ENCODE measurements around the gene CUL4A. TPM values are rescaled to one million over a fixed set of nuclear protein-coding genes. Genes with fewer than 3 reads are reported as not detected.

The CUL4A gene
- 82.9 and 126 TPM in 2 replicates for total RNA-seq

GRCh38 chr13:113209336-113209758 lies at the start of gene CUL4A:
Gene CUL4A (plus strand): TSS chr13:113209613. CDS start chr13:113209628, 15 bp downstream.

DNA sequence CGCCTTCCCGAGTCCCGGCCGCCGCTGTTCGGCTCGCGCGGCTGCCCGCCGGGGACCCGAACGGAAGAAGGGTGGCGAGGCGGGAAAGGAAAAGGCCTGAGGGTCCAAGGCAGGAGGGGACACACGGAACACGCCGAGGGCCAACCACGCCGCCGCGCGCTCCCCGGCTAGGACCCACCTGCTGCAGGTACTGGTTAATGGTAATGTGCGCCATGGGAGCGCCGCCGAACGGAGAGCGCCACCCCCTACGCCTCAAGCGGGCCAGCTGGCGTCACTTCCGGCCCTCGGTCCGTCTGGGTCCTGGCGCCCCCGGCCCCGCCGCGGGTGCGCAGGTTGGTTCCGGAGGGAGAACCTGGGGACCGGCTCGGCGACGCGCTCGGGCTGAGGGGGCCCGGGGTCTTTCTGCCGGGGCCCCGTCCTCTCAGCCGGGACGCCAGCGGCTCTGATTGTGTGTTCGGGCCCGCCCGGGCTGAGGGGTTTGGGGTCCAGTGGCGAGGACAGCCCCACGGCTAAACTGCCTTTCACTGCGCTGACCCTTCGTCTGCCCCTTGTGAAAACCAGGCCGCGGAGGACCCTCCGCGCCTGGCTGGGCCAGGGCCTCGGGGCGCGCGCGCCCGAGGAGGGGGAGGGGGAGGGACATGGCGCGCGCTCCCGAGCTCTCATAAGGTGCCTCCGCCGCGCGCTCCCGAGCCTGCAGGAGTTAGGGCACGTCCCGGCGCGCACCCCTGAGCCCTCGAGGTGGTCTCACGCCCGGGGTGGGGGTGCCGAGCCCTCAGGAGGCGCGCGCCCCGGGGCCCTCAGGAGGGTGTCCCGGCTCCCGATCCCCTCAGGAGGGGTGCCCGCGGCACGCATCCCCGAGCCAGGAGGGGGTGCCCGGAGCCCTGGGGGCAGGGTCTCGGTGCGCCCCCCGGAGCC lies 735 bp upstream of the CUL4A start, which contains the start of gene PCID2:
TSS of gene PCID2 (minus strand) at position 249 of the 915 bp plus-strand sequence. CDS start at position 214, 35 bp downstream.

DNA sequence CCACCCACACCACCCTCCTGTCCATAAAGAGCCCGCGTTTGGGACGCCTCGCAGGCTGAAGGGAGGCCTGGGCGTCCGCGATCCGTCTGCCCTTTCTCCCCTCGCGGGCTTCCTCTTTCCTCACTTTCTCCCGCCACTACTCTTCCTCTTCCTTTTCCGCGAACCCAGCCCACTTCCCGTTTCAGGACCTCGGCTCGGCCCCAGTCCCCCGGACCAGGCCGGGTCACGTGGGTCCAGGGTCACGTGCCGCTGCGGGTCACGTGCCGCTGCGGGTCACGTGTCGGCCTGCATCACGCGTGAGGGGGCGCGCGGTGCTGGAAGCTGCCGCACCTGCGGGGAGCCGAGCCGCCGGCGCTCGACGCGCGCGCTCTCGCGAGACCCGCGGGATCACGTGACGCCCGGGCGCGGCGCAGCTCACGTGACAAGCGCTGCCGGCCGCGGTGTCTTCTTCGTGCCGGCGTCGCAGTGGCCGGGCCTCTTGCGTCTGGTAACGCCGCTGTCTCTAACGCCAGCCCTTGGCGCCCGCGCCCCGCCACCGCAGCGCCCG lies 87.5 kb downstream of the CUL4A start, which contains the start of gene LAMP1:
TSS of gene LAMP1 (plus strand) at position 417 of the 547 bp plus-strand sequence. CDS start 196 bp downstream, outside the sequence.

Small RNAs within 50 kb of the gene (small RNA-seq; reads per million reads assigned to genes)
- gene AL137002.1 (ENCODE audit: low replicate concordance) (not detected), gene MIR8075 (ENCODE audit: low replicate concordance) (not detected)

Other genes with a start within 250 kb of the CUL4A start
- 0.44 TPM in 1 of 2 replicates, not detected in the other for gene MCF2L, start 240.4 kb upstream of the CUL4A start, total RNA-seq
- not detected in 2 replicates for gene F7, start 103.8 kb upstream of the CUL4A start, total RNA-seq
- gene F10, start 86.8 kb upstream of the CUL4A start, total RNA-seq, result 2.7 and 9.0 TPM in 2 replicates
- not detected in 2 replicates for gene PROZ, start 51.0 kb upstream of the CUL4A start, total RNA-seq
- 43.3 and 54.7 TPM in 2 replicates for gene PCID2, start 944 bp upstream of the CUL4A start, total RNA-seq
- gene LAMP1, start 87.6 kb downstream of the CUL4A start, total RNA-seq, result 128 and 172 TPM in 2 replicates
- gene GRTP1, start 154.5 kb downstream of the CUL4A start, total RNA-seq, result 0.72 and 2.0 TPM in 2 replicates
- gene ADPRHL1, start 243.9 kb downstream of the CUL4A start, total RNA-seq, result 3.3 and 9.2 TPM in 2 replicates